Measurements from ENCODE around the gene SNX14.

- TF ChIP-seq ZFX (IDR thresholded peaks at IDR 0.05; ENCODE audit: borderline replicate concordance) (no peak), CTCF (IDR thresholded peaks at IDR 0.05) (no peak)
Measured at GRCh38 chr6:85493389-85493788, 100.3 kb downstream of the SNX14 start.
